Central memory CD4-positive, alpha-beta T cell (primary cell): Measurements from ENCODE around the gene PNPLA2.

ENCODE experiments used
- DNase-seq: peaks from one replicate; pipeline ENCODE4 v3.0.0; 2022

PNPLA2 gene

DNA sequence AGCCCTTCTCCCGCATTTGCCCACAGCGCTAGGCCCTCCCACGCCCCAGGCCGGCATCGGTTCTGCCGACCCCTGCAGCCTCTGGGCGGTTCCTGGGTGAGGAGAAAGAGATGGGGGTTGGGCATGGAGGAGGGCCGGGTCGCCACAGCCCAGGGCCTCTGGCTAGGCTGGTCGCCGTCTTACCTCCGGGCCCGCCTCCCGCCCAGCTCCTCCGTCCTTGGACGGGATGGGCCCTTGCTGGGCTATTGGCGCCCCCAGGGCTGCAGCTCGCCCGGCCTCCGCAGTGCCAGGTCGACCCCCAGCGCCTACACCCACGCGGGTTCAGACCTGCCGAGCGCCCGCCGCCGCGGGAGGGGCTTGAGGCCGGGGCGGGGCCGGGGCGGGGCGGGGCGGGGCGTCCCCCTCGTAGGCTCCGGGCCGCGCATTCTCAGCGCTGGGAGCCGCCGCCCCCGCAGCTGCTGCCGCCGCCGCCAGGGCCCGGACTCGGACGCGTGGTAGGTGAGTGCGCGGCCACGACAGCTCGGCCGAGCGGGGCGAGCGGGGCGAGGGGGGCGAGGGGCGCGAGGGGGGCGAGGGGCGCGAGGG lies 13.9 kb downstream of the PNPLA2 start, which contains the start of gene CD151:
Gene CD151, plus strand, starts transcription at position 424 of the 585 bp plus-strand sequence. CDS start 3,118 bp downstream, outside the sequence.
- DNase-seq = no peak

- DNase-seq = peak; percentile 32
Observed at GRCh38 chr11:833114-833791, 14.5 kb downstream of the PNPLA2 start.

DNA sequence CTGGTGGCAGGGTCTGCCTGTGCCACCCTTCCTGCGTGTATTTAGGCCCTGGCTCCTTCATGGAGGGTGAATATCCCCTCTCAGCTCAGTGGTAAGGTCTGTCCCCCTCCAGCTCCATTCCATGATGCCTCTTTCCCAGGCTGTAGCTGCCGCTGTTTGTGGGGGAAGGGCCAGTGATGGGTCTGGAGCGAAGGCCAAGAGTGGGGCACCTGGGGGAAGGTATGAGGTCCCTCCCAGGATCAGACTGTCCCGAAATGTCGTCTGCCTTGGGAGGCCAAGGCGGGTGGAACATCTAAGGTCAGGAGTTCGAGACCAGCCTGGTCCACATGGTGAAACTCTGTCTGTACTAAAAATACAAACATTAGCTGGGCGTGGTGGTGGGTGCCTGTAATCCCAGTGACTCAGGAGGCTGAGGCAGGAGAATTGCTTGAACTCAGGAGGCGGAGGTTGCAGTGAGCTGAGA lies 15.2 kb downstream of the PNPLA2 start:
- DNase-seq = no peak

GRCh38 chr11:834371-835316 lies 15.9 kb downstream of the PNPLA2 start:
- no peak for DNase-seq

- DNase-seq = no peak
Observed at GRCh38 chr11:836274-836673, 17.6 kb downstream of the PNPLA2 start.

GRCh38 chr11:836700-837099 lies 18.0 kb downstream of the PNPLA2 start:
- no peak for DNase-seq

- DNase-seq = no peak
Observed at GRCh38 chr11:837189-837989, 18.7 kb downstream of the PNPLA2 start.

GRCh38 chr11:837990-838307 lies 19.2 kb downstream of the PNPLA2 start:
- DNase-seq = no peak

GRCh38 chr11:838441-839279 lies 19.9 kb downstream of the PNPLA2 start:
- DNase-seq = no peak

- DNase-seq = no peak
Observed at GRCh38 chr11:839280-839623, 20.5 kb downstream of the PNPLA2 start.

DNA sequence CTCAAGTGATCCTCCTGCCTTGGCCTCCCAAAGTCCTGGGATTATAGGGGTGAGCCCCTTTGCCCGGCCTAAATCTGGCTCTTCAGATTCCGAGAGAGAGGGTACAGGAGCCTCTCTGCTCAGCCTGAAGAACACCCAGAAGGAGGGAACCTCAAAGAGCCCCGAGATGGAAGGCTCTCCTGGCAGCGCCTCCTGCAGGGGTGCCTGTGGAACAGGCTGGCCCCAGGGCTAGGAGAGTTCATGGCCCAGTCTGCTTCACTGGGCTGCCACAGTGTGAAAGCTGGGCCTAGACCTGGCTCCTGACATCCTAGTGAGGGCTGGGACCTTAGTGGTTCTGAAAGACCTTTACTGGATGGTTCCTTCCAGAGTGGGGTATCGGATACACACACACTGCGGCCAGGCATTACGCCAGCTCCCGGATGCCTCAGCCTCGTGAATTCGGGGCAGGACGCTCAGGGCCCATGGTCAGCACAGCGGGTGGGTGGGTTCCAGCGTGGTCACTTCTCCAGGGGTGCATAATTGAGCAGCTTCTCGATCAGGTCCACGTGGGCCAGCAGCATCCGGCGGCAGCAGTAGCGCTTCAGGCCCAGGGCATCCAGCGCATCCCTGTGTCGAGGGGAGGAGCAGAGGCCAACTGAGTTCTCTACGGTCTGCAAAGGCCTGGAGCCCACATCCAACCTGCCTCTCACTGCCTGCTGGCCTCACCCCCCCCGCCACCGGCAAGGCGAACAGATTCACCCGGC lies 21.3 kb downstream of the PNPLA2 start:
- DNase-seq = no peak

- no peak for DNase-seq
Observed at GRCh38 chr11:841981-842369, 23.3 kb downstream of the PNPLA2 start.

- DNase-seq = peak; percentile 81
Observed at GRCh38 chr11:842370-843002, 23.8 kb downstream of the PNPLA2 start, which contains the start of the genes POLR2L and TSPAN4. Gene POLR2L (minus strand): TSS chr11:842529. CDS start chr11:842508, 21 bp downstream. Gene TSPAN4 (plus strand): TSS chr11:842852. CDS start chr11:850305, 7,453 bp downstream.

- no peak for DNase-seq
Observed at GRCh38 chr11:843086-843734, 24.5 kb downstream of the PNPLA2 start.

GRCh38 chr11:843818-844692 lies 25.3 kb downstream of the PNPLA2 start:
- no peak for DNase-seq

GRCh38 chr11:844693-845644 lies 26.3 kb downstream of the PNPLA2 start:
- no peak for DNase-seq

DNA sequence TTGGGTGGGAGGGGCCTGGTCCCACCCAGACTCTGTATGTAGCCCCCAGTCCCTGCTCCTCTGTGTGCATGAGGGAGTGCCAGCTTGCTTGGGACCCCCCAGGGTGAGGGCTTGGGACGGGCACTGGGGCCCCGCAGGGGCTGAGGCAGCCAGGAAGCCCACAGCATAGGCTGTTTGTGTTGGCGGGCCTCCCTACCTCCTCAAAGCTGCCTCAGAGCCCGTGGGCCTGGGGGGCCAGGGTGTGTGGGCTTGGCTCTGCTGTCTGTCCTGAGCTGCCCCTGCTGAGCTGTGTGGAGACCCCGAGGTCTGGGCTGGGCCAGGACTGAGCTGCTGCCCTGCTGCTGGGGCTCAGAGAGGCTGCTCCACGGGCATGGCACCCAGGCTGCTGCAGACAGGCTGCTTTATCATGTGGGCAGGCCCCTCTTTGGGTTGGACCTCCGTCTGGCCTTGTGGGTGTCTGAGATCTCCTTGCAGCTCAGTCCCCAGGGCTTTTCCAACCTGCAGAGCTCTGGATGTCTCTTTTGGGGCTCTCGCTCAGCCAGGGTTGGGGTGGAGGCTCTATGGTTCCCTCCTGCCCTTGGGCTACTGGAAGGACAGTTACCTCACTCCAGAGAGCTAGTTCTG lies 27.3 kb downstream of the PNPLA2 start:
- no peak for DNase-seq
